SK-N-MC (cell line): ENCODE results near the gene ARHGEF7.
A peak's percentile ranks its signal among the peaks of the same experiment; 100 is the strongest.

Experiments used
- EZH2 ChIP-seq: fragments of 200-600 bp; sonication (generic); IDR thresholded peaks from one replicate; pipeline ENCODE4 v1.6.1; 2017; ENCODE audit warnings: antibody characterized with exemption
- FOXP2 ChIP-seq: optimal IDR thresholded peaks from 2 replicates; pipeline ENCODE3; 2011; ENCODE audit warnings: mild to moderate bottlenecking, moderate library complexity; ENCODE audit not compliant: insufficient read depth; ENCODE audit errors: extremely low read length, control extremely low read depth
- POLR2AphosphoS5 ChIP-seq: IDR thresholded peaks from 2 replicates; pipeline ENCODE4 v1.6.1; 2012; ENCODE audit warnings: mild to moderate bottlenecking, low read depth, low read length, borderline replicate concordance

DNA sequence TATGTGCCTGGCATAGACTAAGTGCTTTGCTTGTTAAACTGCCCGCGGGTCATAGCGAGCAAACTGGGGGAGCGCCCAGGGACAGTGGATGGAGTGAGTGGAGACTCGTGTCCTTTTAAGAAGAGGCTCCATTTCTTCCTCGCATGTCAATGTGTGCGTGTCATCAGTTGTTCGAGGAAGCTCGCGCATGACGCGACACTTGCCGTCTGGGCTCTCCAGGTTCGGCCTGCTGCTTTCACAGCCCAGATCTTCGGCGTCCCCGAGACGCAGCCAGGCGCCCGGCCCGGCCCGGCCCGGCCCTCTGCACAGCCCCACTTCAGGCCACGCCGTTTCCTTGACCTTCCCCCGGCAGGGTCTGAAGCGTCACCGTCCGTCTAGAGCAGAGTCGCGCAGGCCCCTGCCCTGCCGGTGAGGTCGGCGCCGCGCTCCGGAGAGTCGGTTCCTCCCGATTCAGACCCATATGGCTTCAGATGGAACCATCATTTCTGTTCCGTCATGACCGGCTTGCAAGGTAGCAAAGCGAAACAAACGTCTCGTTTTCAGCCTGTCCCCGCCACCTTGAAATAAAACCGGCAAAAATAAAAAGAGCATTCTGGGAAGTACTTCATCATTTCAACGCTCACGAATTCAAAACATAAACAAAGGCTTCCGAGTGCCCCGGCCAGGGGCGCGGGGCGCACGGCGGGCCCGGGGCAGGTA is 599 bp upstream of the ARHGEF7 start:
- TF ChIP-seq EZH2 (peak; percentile 45), POLR2AphosphoS5 (no peak), FOXP2 (no peak)
